Colon (tissue), 2 donors: ENCODE measurements around the gene MYLK.

Source experiments
- FAIRE-seq: peaks from 2 replicates; lab custom pipeline; 2012; peaks lifted over from hg19 to GRCh38; lab: Jason Lieb, UNC
- donor health status: control.
- donor health status: control.

Gene MYLK

GRCh38 chr3:123695731-123696640 lies 188.1 kb downstream of the MYLK start:
- no peak for FAIRE-seq

- FAIRE-seq = no peak
These were observed 189.0 kb downstream of the MYLK start for GRCh38 chr3:123695152-123695551.

GRCh38 chr3:123694366-123695087 lies 189.6 kb downstream of the MYLK start:
- FAIRE-seq = no peak

- FAIRE-seq = no peak
These were observed 190.4 kb downstream of the MYLK start for GRCh38 chr3:123693584-123694190.

GRCh38 chr3:123692671-123693070 lies 191.5 kb downstream of the MYLK start:
- no peak for FAIRE-seq

- FAIRE-seq = no peak
These were observed 192.1 kb downstream of the MYLK start for GRCh38 chr3:123692041-123692440.

GRCh38 chr3:123689831-123690230 lies 194.3 kb downstream of the MYLK start:
- FAIRE-seq = no peak

GRCh38 chr3:123688241-123688747 lies 195.8 kb downstream of the MYLK start:
- FAIRE-seq = no peak

GRCh38 chr3:123687286-123687685 lies 196.8 kb downstream of the MYLK start:
- FAIRE-seq = no peak

GRCh38 chr3:123686251-123686650 lies 197.9 kb downstream of the MYLK start:
- no peak for FAIRE-seq

GRCh38 chr3:123685780-123686179 lies 198.4 kb downstream of the MYLK start:
- no peak for FAIRE-seq

- FAIRE-seq = no peak
These were observed 199.5 kb downstream of the MYLK start for GRCh38 chr3:123684636-123685035.

- no peak for FAIRE-seq
These were observed 199.9 kb downstream of the MYLK start for GRCh38 chr3:123684209-123684608.

GRCh38 chr3:123683505-123684154 lies 200.5 kb downstream of the MYLK start:
- no peak for FAIRE-seq

GRCh38 chr3:123682781-123683504 lies 201.2 kb downstream of the MYLK start:
- FAIRE-seq = no peak

- no peak for FAIRE-seq
These were observed 201.8 kb downstream of the MYLK start for GRCh38 chr3:123682302-123682701.

GRCh38 chr3:123679712-123680386 lies 204.3 kb downstream of the MYLK start:
- FAIRE-seq = no peak

GRCh38 chr3:123678108-123678511 lies 206.0 kb downstream of the MYLK start:
- no peak for FAIRE-seq

GRCh38 chr3:123672429-123673146 lies 211.5 kb downstream of the MYLK start:
- no peak for FAIRE-seq

GRCh38 chr3:123670743-123671142 lies 213.4 kb downstream of the MYLK start:
- FAIRE-seq = no peak
